HG02884 (cell line): ENCODE data around the gene VWA8.

Source experiments
- ATAC-seq: cut with Tn5 transposase; IDR thresholded peaks from one replicate; pipeline ENCODE4 v1.9.1; 2021; ENCODE audit warnings: mild to moderate bottlenecking, moderate library complexity; ENCODE audit not compliant: unreplicated experiment

Gene VWA8

DNA sequence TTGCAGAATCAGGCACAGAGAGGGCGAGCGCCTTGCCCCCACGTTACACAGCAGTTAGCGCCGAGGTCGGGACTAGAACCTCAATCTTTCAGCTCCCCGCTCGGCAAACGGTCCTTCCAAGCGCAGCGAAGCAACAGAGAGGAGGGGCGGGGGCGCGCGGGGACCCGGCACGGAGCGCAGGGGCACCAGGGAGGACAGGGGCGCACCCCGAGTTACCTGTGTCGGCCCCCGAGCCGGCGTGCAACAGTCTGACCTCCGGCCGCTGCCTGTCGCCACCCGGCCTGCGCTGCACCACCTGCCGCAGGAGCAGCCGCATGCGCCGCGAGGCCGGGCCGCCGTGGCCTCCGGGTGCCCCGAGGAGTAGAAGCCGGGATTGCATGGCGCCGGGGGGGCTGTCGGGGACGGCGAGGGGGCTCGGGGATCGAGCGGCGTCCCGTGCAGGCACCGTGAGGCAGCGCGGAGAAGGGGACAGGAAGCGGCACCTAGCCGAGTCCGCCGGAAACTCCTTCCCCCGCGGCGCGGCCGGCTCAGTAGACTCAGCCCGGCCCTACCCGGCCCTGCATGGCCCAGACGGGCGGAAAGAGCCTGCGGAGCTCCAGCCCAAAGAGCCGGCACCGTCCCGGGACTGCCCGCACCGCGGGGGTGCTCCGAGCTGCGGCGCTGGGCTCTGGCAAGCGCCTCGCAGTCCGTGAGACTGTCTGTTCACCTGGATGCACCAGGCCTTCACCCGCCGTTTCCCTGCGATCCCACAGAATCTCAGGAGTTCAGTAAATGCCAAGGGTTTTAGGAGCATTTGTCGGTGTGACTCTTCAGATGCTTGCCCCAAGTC lies at the start of gene VWA8:
Gene VWA8 (minus strand): TSS at position 473 of the 829 bp plus-strand sequence. CDS start 94 bp downstream, at position 379.
- ATAC-seq = peak; percentile 84

DNA sequence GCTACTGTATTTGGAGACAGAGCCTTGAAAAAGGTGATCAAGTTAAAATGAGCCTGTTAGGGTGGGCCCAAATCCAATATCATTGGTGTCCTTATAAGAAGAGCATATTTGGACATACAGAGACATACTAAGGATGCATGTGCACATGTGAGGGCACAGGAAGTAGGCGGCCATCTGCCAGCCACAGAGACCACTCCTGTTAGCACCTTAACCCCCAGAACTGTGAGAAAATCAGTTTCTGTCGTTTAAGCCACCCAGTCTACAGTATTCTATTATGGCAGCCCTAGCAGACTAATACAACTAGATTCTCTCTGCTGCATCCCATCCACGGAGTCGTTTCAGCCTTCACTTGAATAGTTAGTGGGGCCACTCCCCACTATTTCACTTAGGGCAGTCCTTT lies 48.1 kb upstream of the VWA8 start:
- no peak for ATAC-seq

DNA sequence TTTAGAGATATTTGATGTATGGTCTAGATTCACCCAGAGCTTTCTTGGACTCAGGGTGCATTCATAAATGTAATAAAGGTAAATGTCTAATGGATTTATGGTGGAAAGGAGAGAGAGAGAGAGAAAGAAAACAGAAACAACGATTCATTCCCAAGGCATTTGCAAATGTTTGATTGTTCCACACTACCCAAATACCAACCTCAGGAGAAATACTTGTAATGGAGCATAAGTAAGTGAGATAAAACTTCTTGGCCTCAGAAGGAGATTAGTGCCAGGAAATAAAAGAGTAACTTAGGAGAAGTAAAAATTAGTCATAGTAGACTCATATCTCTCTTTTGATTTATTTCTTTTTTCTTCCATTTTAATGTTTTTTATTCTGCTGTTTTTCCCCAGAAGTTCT lies 46.9 kb upstream of the VWA8 start:
- no peak for ATAC-seq

DNA sequence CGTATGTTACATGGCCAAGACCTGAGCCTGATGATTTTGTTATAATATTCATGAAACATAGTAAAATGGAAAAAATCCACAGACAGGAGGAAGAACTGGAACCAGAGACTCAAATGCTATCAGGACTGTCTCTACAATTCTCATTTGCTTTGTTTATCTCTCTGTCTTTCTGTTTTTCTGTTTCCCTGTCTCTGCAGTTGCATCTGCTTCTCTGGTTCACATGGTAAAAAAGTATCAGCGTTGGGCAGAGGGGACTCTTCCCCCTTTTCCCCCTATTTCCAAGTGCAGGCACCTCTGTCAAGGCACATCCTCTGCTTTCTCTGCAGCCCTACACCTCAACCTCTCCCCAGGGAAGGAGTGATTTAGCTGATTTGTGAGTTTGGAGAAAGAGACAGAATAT lies 41.2 kb upstream of the VWA8 start:
- ATAC-seq = no peak

DNA sequence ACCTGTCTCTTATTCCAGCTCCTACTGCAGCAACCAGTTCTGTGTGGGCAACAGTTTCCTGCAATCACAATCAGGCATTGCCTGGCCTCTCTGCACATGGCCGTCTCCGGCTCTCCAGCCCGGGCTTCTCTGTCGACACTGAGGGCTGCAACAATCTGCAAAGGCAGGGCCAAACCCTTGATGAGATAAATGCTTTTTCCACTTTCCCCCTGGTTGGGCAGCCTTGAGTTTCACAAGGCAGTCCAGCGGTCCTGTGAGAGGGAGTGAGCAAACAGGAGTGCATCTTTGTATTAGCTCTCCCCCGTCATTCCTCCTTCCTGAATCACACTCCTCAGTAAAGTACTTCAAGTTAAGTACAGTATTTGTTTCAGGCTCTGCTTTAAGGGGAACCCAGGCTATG lies 40.7 kb upstream of the VWA8 start:
- ATAC-seq = no peak

DNA sequence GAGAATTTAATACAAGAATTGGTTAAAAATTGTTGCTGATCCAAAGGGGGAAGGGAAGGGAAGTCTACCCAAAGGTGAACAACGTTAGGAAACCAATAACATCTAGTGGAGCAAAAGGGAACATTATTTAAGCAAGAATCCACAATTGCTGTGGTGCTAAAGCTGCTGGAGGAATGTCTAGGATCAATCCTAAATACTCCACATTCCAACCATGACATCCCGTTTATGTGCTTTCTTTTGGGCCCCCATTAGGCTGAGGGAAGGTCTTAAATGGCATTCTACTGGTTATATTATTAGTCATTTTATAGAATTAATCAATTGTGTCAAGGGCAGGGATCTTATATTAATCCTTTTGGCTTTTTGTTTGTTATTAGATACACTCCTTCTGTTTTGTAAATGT lies 39.9 kb upstream of the VWA8 start:
- no peak for ATAC-seq

DNA sequence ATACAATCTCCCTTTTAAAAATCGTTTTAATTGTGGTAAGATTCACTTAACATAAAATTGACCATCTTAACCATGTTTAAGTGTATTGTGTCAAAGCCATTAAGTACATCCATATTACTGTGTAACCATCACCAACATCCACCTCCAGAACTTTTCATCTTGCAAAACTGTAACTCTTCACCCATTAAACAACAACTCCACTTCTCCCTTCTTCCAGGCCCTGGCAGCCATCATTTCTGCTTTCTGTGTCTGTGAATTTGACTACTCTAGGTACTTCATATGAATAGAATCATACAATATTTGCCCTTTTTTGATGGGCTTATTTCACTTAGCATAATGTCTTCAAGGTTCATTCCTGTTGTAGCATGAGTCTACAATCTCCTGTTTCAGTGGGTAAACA lies 36.5 kb upstream of the VWA8 start:
- no peak for ATAC-seq

DNA sequence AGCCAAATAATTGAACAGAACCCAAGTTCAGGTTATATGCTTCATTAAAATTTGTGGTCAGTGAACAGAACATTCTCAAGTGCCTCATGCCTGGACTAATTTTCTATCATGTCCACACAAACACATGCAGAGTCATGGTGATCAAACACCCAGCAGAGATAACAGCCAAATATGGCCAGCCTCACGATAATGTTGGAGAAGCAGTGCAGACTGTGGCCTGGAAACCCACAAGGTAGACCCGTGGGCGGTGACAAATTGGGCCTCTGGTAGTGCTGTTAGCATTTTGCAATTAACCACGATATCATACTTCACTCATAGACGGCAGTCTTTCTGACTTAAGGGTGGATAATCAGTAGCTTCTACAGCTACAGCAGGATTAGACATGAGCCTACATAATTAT lies 35.0 kb upstream of the VWA8 start:
- ATAC-seq = peak; percentile 72

DNA sequence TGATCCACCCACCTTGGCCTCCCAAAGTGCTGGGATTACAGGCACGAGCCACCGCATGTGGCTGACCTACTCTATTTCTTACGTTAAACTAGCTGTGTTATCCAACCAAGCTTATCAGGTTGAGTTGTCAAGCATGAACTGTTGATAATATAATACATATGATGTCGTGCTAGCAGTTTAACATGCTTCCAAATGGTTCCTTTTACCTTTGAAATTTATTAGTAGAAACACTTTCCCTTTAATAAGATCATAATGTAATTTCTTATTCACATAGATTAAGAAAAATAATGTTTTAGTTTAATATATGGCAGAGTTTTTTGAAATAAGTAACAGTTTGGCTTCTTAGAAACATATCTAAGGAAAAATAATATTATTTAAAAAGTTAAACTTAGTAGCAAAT lies 34.4 kb upstream of the VWA8 start:
- ATAC-seq = no peak

DNA sequence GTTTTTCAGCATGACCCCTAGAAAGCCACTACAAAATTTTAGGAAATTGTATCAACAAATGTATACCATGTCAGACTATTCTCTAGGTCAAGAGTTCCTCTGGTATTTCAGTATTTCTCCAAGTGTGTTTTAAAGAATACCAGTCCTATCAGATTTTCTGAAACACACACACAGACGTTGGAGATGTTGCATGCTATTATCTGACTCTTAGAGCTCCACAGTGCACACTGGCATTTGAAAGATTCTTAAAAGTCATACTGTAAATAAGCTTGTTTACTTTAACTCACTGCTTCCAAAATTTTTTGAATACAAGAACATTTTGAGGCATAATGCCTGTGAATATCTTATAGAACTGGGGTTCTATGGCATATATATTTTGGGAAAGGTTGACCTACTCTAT lies 33.8 kb upstream of the VWA8 start:
- no peak for ATAC-seq

DNA sequence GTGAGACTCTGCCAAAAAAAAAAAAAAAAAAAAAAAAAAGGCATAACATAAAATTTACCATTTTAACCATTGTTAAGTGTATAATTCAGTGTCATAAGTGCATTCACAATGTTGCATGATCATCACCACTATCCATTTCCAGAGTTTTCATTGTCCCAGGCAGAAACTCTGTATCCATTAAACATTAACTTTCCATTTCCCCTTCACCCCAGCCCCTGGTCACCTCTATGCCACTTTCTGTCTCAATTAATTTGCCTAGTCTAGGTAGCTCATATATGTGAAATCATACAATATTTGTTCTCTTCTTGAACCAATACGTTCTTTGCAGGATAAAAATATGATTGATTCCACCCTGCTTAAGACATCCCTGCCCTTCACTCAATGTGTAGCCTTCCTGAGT lies 31.0 kb upstream of the VWA8 start:
- no peak for ATAC-seq

DNA sequence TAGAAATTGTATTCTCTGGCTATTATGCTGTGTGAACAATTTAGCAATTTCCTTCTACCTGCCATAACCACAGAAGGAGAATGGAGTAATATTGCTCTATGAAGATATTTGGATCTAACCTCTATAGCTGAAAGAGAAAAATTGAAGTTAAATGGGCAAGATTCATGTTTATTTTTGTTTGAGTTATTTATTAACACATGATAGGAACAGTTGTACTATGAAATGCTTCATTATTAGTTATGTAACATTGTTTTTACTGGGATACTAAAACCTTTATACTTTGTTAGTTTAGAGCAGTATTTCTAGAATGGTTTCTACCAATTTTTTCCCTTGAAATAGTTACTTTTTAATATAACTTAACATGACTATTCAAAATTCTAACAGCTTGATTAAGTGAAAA lies 27.3 kb upstream of the VWA8 start:
- no peak for ATAC-seq

DNA sequence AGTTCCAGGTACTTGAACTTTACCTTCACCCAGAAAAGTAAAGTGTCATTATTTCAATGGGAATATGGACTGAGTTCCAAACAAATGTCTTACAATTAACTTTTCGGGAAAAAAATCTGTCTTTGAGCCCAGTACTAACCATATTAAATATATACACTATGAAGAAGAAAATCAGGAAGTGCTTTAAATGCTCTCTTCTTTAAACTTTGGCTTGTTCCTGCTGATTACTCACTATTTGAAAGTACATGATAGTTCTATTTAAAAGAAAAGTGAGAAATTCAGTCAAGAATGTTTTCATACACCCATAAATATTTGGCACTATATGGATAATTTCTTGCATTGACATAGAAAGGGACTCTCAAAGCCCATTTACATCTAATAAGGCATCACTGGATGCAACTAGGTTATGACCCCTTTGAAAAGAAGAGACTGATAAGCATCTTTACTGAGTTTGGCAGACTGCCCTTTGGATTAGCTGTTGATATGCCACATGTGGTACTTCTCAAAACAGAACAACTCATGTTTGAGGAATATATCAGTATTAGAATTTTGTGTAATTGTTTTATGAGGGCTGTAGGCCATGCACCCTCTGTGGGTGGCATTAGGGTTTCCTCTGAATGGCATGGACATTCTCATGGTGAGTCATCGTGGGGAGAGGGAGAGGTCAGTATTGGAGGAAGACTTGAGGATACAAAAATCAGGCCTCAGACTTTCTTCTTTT lies 25.0 kb upstream of the VWA8 start:
- no peak for ATAC-seq

DNA sequence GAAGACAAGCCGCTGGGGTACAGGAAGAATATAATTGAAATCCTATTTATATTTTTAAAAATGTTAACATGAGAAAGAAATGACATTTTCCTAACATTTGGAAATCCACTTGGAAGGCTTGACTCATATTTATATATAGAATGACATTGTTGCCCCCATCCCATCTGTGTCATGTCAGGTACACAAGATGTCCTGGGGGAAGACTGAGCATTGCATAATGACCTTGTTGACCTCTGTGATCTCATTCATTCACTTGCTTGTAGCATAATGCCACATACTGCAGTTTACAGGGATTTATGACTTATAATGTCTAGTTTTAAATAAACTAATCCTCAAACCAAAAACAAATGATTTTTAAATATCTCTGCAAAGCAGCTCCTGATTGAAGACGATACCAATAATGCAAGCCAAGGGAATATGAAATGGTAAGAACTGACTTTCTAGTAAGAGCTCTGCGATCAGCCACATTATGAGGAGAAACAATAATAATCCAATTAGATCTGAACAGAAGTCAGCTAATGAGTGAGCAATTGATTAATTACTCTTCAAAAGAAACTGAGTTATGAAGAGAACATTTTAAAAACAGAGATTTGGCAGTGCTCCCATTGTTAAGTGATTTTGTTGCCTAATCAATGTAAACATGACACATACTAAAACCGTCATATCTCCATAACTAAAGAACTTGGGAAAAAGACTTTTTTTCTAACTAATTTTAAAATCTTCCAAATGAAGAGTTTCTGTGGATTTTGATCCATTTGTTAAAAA lies 21.2 kb upstream of the VWA8 start:
- no peak for ATAC-seq

DNA sequence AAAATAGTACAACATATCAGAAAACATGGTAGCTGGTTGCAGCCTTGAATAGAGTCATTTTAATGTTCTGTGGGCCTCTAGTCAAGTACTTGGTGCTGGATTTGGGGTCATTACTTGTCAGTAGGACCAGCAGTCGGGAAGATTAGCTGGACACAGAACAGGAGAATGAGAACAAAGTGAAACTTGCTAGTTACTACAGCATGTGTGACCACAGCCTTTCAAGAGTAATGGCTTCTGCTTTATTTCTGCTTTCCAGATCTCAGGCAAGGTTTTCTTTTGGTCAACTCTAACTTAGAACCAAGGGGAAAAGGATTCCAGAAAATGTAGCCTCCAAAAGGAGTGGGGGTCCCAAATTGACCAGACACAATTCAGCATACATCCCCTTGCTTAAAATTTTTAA lies 17.1 kb upstream of the VWA8 start:
- ATAC-seq = no peak

DNA sequence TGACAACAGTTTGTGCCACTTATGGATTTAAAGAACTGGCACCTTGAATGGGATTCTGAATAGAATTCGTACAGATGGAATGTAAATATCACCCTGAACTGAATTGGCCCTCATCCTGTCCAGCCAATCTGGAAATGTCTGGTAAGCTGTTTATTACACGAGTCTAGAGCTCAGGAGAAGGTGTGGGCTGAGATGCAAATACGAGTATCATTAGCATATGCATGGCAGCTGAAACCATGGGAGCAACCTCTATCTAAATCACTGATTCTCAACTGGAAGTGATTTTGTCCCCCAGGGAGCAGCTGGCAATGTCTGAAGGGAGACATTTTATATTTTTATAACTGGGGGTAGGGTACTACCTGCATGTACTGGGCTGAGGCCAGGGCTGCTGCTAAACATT lies 15.6 kb upstream of the VWA8 start:
- no peak for ATAC-seq

DNA sequence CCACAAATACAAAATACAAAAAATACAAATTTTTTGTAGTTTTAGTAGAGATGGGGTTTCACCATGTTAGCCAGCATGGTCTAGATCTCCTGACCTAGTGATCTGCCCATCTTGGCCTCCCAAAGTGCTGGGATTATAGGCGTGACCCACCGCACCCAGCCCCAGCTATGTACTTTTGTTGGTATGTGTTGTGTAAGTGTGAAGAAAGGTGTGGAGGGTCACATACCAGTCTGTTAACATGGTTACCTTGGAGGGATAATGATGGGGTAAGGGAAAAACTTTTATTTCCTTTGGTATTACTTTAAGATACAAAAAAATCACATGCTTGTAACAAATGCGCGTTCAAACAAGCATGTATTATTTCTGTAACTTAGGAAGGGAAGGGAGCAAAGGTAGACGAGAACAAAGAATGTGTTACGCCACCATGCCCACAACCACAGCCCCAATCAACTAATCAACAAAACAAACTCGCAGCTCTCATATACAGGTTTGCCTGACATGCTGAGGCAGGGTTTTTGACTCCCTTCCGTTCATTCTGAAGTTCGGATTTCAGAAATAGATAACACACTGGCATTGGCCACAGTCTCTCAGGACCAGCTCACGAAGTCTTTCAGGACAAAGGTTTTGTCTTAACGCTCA lies 13.5 kb upstream of the VWA8 start:
- ATAC-seq = no peak

DNA sequence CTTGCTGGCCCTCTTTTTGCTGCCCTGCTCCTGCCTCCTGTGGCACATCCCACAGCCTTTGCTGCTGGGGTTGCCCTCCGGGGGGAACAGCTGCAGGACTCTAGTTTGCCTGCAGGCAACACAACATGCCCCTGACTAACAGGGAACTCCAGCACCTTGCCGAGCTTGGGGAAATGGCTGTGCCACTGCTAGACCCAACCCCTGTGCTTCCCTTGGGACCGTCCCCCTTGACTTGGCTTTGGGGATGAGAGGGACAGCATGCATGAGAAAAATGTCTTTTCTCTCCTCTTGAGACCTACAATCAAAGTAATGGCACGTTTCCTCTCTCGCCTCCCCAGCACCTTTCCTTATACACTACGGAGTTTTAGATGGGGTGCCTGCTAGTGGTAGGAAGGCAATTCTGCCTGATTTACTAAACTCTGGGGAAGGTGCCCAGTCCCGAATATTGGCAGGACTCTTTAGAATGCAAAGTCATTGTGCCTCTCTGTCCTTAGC lies 12.4 kb upstream of the VWA8 start:
- no peak for ATAC-seq

DNA sequence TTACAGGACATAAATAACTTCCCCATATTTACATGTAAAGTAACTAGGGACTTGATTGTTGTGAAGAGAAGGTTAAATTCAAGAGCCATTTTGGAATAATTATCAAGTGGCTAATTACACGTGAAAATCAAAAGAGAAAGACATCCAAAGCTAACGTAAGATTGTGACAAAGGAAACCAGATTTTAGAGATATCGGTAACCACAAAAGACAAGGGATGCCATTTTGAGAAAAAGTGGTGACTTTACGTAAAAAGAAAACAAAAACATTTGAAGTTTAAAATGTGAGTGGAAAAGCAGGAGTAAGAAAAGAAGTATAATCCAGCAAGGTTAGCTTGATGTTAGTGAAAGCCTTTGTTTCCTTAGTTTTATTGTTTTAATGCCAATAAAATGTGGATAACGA lies 10.9 kb upstream of the VWA8 start:
- ATAC-seq = no peak

DNA sequence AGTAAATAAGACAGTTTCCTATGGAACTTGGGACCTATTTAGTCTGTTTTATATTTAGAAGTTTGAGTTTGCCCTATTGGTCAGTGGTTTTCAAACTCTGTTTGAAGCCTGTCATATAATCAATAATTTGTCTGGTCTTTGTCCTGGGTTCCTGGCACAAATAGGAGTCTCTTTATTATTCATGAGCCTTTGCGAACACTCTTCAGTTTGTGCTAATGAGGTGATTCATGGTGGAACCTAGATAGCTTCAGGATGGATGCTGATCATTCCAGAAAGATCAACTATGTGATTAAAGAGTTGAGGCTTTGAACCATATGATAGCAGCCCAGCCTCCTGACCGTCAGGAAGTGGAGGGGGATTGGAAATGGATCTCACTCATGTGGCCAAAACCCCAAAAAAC lies 10.0 kb upstream of the VWA8 start:
- ATAC-seq = no peak

DNA sequence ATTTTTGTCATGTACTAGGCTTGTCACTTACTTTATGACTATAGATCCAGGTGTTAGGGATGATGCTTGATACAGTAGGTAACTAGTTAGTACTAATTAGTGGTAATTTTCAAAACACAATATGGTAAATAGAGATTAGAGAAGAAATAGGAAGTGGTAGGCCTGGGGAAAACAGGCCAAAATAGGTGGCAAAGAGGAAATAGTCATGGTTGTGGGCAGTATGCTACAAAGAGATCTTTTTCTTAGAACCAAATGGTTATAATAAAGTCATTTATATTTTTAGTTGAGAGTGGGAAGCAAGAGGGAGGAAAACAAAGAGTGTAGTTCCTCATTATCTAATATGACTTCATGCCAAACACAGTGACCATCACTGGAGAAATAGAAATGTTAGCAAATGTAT lies 9.1 kb upstream of the VWA8 start:
- ATAC-seq = no peak
